ENCODE data around the gene PNMT. TPM values are rescaled to one million over a fixed set of nuclear protein-coding genes. Genes with fewer than 3 reads are reported as not detected.

PNMT gene
- total and polyA plus RNA-seq, 2 donors (not counting 1 experiment from before 2014, with no cell fraction given) = 0.13 to 0.76 TPM

- intact Hi-C loops (cut with micrococcal nuclease) = no loop called here
- Histone ChIP-seq H3K4me3 (ENCODE audit: control extremely low read depth in 1 of 5, extremely low read depth in 1 of 5, insufficient read depth in 1 of 5, low read depth in 2 of 5, low read length in 4 of 5) (peak within 1 kb of the TSS in 4 of 5 experiments; percentile 28 to 37 (median 34)), H4K20me1 (ENCODE audit: control insufficient read depth, insufficient read depth, low read length, poor library complexity, severe bottlenecking) (no peaks in the 10 kb centered on the region), H3K27ac (ENCODE audit: low read length in 2 of 2) (no peak within 1 kb of the TSS), H3K4me1 (ENCODE audit: control insufficient read depth in 2 of 2, insufficient read depth in 2 of 2, low read length in 2 of 2) (peaks cover 33 to 39% of the 10 kb centered on the region in 2 donors), H3K4me2 (replicated peaks; ENCODE audit: low read depth, low read length, poor library complexity, severe bottlenecking) (peak within 1 kb of the TSS; percentile 86), H3K9ac (ENCODE audit: low read length) (peak within 1 kb of the TSS; percentile 41), H2AFZ (ENCODE audit: insufficient read depth, low read depth, low read length, poor library complexity, severe bottlenecking) (peak within 1 kb of the TSS; percentile 65), H3K9me3 (ENCODE audit: control extremely low read depth in 1 of 3, control insufficient read depth in 2 of 3, insufficient read depth in 1 of 3, low read length in 2 of 3) (no peaks in the 10 kb centered on the region), H3K27me3 (replicated peaks in 1 of 4; ENCODE audit: control extremely low read depth in 1 of 4, control insufficient read depth in 3 of 4, insufficient read depth in 4 of 4, low read length in 3 of 4) (peaks cover 0 to 60% (median 17%) of the 10 kb centered on the region in 4 experiments), H3K79me2 (ENCODE audit: control insufficient read depth, insufficient read depth, low read length) (peaks cover 7% of the 10 kb centered on the region), H3K36me3 (replicated peaks in 1 of 2; ENCODE audit: control extremely low read depth in 1 of 2, control insufficient read depth in 1 of 2, extremely low read depth in 1 of 2, insufficient read depth in 2 of 2, low read length in 1 of 2) (no peaks in the 10 kb centered on the region)
- H3K9me3 Mint-ChIP-seq (ENCODE audit: insufficient read depth) = no peaks in the 10 kb centered on the region
- POLR2A ChIA-PET = interaction anchor here (0.5 to 0.9 kb wide), 2 partner anchors 64 to 71 kb away, joined by 5 read pairs; no protein-coding TSS in a partner anchor
- DNase-seq = no peak
- peak within 1 kb of the TSS; percentile 68 for H3K4me3 Mint-ChIP-seq
- no peak for ATAC-seq (ENCODE audit: low read depth)
- CTCF ChIA-PET = interaction anchor here (1.0 to 13.0 kb wide), 8 partner anchors 6 to 76 kb away, joined by 3 to 262 read pairs (median 34); partner anchors contain the start of genes PNMT, STARD3 and TCAP
- WGBS (ENCODE audit: insufficient coverage) = 31% methylated on average over 23 of the region's 29 CpGs
- peaks cover 24% of the 10 kb centered on the region for H3K27me3 Mint-ChIP-seq
- peaks cover 40% of the 10 kb centered on the region for H3K4me1 Mint-ChIP-seq
- H3K27ac Mint-ChIP-seq = peak within 1 kb of the TSS; percentile 32
- TF ChIP-seq EZH2 (IDR thresholded peaks at IDR 0.05; ENCODE audit: borderline replicate concordance, insufficient read depth, low read depth, low read length, poor library complexity, severe bottlenecking) = no peak
- TF ChIP-seq CTCF (IDR thresholded peaks at IDR 0.05) = no peak
These were observed 41.8 kb upstream of the PNMT start, which contains the start of gene PPP1R1B for GRCh38 chr17:39626171-39627046. Gene PPP1R1B (plus strand): TSS chr17:39626952. CDS start chr17:39627393, 441 bp downstream.
